PC-3 (cell line): Measurements from ENCODE around the gene TTYH1. TPM values are rescaled to one million over a fixed set of nuclear protein-coding genes. Genes with fewer than 3 reads are reported as not detected.

Experiments used
- ATAC-seq: fragments of 200-7000 bp; cut with Tn5 transposase; 2 replicates; pipeline ENCODE4 v1.9.1; 2020; ENCODE audit warnings: mild to moderate bottlenecking, moderate library complexity
- BruUV-seq: library from RNA; stranded (reverse); fragments of 400-500 nt; replicated peaks from 2 replicates; lab custom pipeline; 2021; lab: Mats Ljungman, UMichigan
- CTCF ChIA-PET: fragments of 300-600 bp; sonication (Branson Sonifier 250); formaldehyde crosslinking; loops from one replicate; lab custom pipeline; 2022; ENCODE audit warnings: antibody characterized with exemption; lab: Charles Lee
- POLR2A ChIA-PET: fragments of 300-600 bp; sonication (Branson Sonifier 250); formaldehyde crosslinking; loops from one replicate; lab custom pipeline; 2022; ENCODE audit warnings: antibody characterized with exemption; ENCODE audit not compliant: unreplicated experiment; lab: Charles Lee
- DNase-seq: peaks from one replicate; pipeline ENCODE4 v3.0.0-alpha.2; 2015
- H2AFZ ChIP-seq: fragments of 300-600 bp; sonication (generic); 2 replicates; pipeline ENCODE4 v1.6.0; 2016; ENCODE audit warnings: antibody characterized with exemption, low read length
- H3F3A ChIP-seq: fragments of 300-600 bp; sonication (generic); one replicate; pipeline ENCODE4 v1.6.0; 2017; ENCODE audit warnings: antibody characterized with exemption, low read length, control low read depth, mild to moderate bottlenecking; ENCODE audit not compliant: unreplicated experiment
- H3K27ac ChIP-seq: fragments of 300-600 bp; sonication (generic); 2 replicates; pipeline ENCODE4 v1.5.1; 2016; ENCODE audit warnings: mild to moderate bottlenecking, low read length
- H3K27me3 ChIP-seq: fragments of 300-600 bp; sonication (generic); 2 replicates; pipeline ENCODE4 v1.6.1; 2016; ENCODE audit warnings: low read length, mixed read lengths
- H3K36me3 ChIP-seq: fragments of 300-600 bp; sonication (generic); 2 replicates; pipeline ENCODE4 v1.6.1; 2016; ENCODE audit warnings: low read depth, mixed run types, low read length, mixed read lengths
- H3K4me1 ChIP-seq: fragments of 300-600 bp; sonication (generic); 2 replicates; pipeline ENCODE4 v1.5.1; 2016; ENCODE audit warnings: low read length; ENCODE audit not compliant: insufficient read depth
- H3K4me2 ChIP-seq: fragments of 300-600 bp; sonication (generic); 2 replicates; pipeline ENCODE4 v1.6.0; 2016; ENCODE audit warnings: low read length
- H3K4me3 ChIP-seq: fragments of 300-600 bp; sonication (generic); 2 replicates; pipeline ENCODE4 v1.5.1; 2016; ENCODE audit warnings: mild to moderate bottlenecking, low read length, mixed read lengths
- H3K79me2 ChIP-seq: fragments of 300-600 bp; sonication (generic); 2 replicates; pipeline ENCODE4 v1.6.1; 2017; ENCODE audit warnings: low read length, mixed read lengths
- H3K9ac ChIP-seq: fragments of 300-600 bp; sonication (generic); 2 replicates; pipeline ENCODE4 v1.6.0; 2016; ENCODE audit warnings: mild to moderate bottlenecking, low read length
- H3K9me2 ChIP-seq: fragments of 300-600 bp; sonication (generic); replicated peaks from 2 replicates; pipeline ENCODE4 v1.6.1; 2016; ENCODE audit warnings: mixed run types, low read length, mixed read lengths
- H3K9me3 ChIP-seq: fragments of 300-600 bp; sonication (generic); 2 replicates; pipeline ENCODE4 v1.6.1; 2016; ENCODE audit warnings: low read length, mixed read lengths
- H4K20me1 ChIP-seq: fragments of 300-600 bp; sonication (generic); 2 replicates; pipeline ENCODE4 v1.6.1; 2016; ENCODE audit warnings: low read length, mixed read lengths
- CTCF ChIP-seq: fragments of 300-600 bp; sonication (generic); conservative IDR thresholded peaks from 2 replicates; pipeline ENCODE4 v1.5.1; 2017; ENCODE audit warnings: antibody characterized with exemption, low read depth, mild to moderate bottlenecking, low read length
- EZH2 ChIP-seq: fragments of 300-600 bp; sonication (generic); IDR thresholded peaks from one replicate; pipeline ENCODE4 v1.6.1; 2017; ENCODE audit warnings: antibody characterized with exemption, mild to moderate bottlenecking, low read length; ENCODE audit not compliant: unreplicated experiment
- EZH2phosphoT487 ChIP-seq: fragments of 300-600 bp; sonication (generic); IDR thresholded peaks from 2 replicates; pipeline ENCODE4 v1.6.1; 2018; ENCODE audit warnings: mild to moderate bottlenecking, antibody characterized with exemption, low read length, borderline replicate concordance
- intact Hi-C: fragments of 100-400 bp; cut with micrococcal nuclease; formaldehyde crosslinking; loops from 2 replicates; pipeline ENCODE4 v1.9.0; 2023
- total RNA-seq: library from RNA; depleted of rRNA; stranded (reverse); fragments of >200 nt; gene quantifications from 2 replicates; pipeline ENCODE4 v1.2.3, GENCODE V29; 2014

TTYH1 gene
- total RNA-seq, 1 experiment from 2014 or later: 1.1 TPM

- H3F3A ChIP-seq: no peaks in the 10 kb centered on the region
- intact Hi-C loops: no loop called here
- CTCF ChIA-PET: interaction anchor here (1.4 kb wide), 1 partner anchor 30 kb away, joined by 4 read pairs; no protein-coding TSS in a partner anchor
- DNase-seq (peak; percentile 98), ATAC-seq (peak; percentile 50)
- H3K4me2 ChIP-seq: peak overlapping the region; percentile 91
- no peaks in the 10 kb centered on the region for H3K36me3 ChIP-seq
- no peak overlapping the region; the same call in 1 of the 2 replicates for H3K4me3 ChIP-seq
- peak overlapping the region; percentile 50 for H3K9ac ChIP-seq
- peak overlapping the region; percentile 89 for H3K27ac ChIP-seq
- no peaks in the 10 kb centered on the region for H3K9me2 ChIP-seq
- no peaks in the 10 kb centered on the region for H3K27me3 ChIP-seq
- H3K4me1 ChIP-seq: peaks cover 25% of the 10 kb centered on the region
- no peaks in the 10 kb centered on the region for H3K9me3 ChIP-seq
- BruUV-seq: no TSS peak
- TF ChIP-seq EZH2 (no peak), CTCF (no peak), EZH2phosphoT487 (no peak)
- POLR2A ChIA-PET: interaction anchor here (0.6 kb wide), 1 partner anchor 18 kb away, joined by 8 read pairs; no protein-coding TSS in a partner anchor
- H2AFZ ChIP-seq: no peak overlapping the region
- H3K79me2 ChIP-seq: no peaks in the 10 kb centered on the region
- H4K20me1 ChIP-seq: no peaks in the 10 kb centered on the region
These were observed 17.0 kb downstream of the TTYH1 start for GRCh38 chr19:54432144-54432738.

GRCh38 chr19:54433697-54434096, 18.4 kb downstream of the TTYH1 start:
- no peaks in the 10 kb centered on the region for H4K20me1 ChIP-seq
- DNase-seq: no peak
- H3K4me3 ChIP-seq: no peak overlapping the region
- H3K4me2 ChIP-seq: no peak overlapping the region
- H3K36me3 ChIP-seq: no peaks in the 10 kb centered on the region
- TF ChIP-seq CTCF (no peak), EZH2 (no peak), EZH2phosphoT487 (no peak)
- POLR2A ChIA-PET: no interaction called here
- H3K27me3 ChIP-seq: no peaks in the 10 kb centered on the region
- CTCF ChIA-PET: no interaction called here
- no TSS peak for BruUV-seq
- no peaks in the 10 kb centered on the region for H3K79me2 ChIP-seq
- no peak overlapping the region for H3K27ac ChIP-seq
- H2AFZ ChIP-seq: no peak overlapping the region
- no peaks in the 10 kb centered on the region for H3K9me3 ChIP-seq
- no peak overlapping the region for H3K9ac ChIP-seq
- H3K9me2 ChIP-seq: no peaks in the 10 kb centered on the region
- H3K4me1 ChIP-seq: peaks cover 25% of the 10 kb centered on the region
- ATAC-seq: no peak
- intact Hi-C loops: no loop called here
- no peaks in the 10 kb centered on the region for H3F3A ChIP-seq

GRCh38 chr19:54434112-54434872, 19.0 kb downstream of the TTYH1 start:
- intact Hi-C loops: no loop called here
- H2AFZ ChIP-seq: no peak overlapping the region
- H3K9ac ChIP-seq: no peak overlapping the region
- peaks cover 25% of the 10 kb centered on the region for H3K4me1 ChIP-seq
- CTCF ChIA-PET: no interaction called here
- POLR2A ChIA-PET: no interaction called here
- BruUV-seq: no TSS peak
- no peak overlapping the region for H3K4me3 ChIP-seq
- no peaks in the 10 kb centered on the region for H3K9me3 ChIP-seq
- H3K9me2 ChIP-seq: no peaks in the 10 kb centered on the region
- no peak for ATAC-seq
- H4K20me1 ChIP-seq: no peaks in the 10 kb centered on the region
- no peak overlapping the region for H3K4me2 ChIP-seq
- no peaks in the 10 kb centered on the region for H3K79me2 ChIP-seq
- no peak overlapping the region for H3K27ac ChIP-seq
- DNase-seq: no peak
- no peaks in the 10 kb centered on the region for H3F3A ChIP-seq
- H3K36me3 ChIP-seq: no peaks in the 10 kb centered on the region
- no peaks in the 10 kb centered on the region for H3K27me3 ChIP-seq
- no peak for TF ChIP-seq EZH2phosphoT487
